ENCODE data around the gene GIGYF2. TPM values are rescaled to one million over a fixed set of nuclear protein-coding genes. Genes with fewer than 3 reads are reported as not detected.

The GIGYF2 gene
- total RNA-seq, 2 donors from 2014 or later, result 91.5 to 101 TPM

- ATAC-seq, result peak in 1 of 2 donors; percentile 53
- Mint-ChIP-seq H3K36me3 (peaks cover 21% of the 10 kb centered on the region), H3K27ac (peak overlapping the region; percentile 38 to 43)
These were observed 50.9 kb downstream of the GIGYF2 start for GRCh38 chr2:232748038-232748437.

GRCh38 chr2:232749331-232749730 is 52.2 kb downstream of the GIGYF2 start:
- no peaks in the 10 kb centered on the region for H3K9me3 Mint-ChIP-seq
- H3K36me3 Mint-ChIP-seq, result peaks cover 21% of the 10 kb centered on the region
- no peak for ATAC-seq
- H3K4me1 Mint-ChIP-seq (ENCODE audit: low read depth in 2 of 2), result peaks cover 12 to 26% of the 10 kb centered on the region in 2 donors
- H3K27me3 Mint-ChIP-seq, result no peaks in the 10 kb centered on the region
- no peak overlapping the region for H3K4me3 Mint-ChIP-seq
- no peak for DNase-seq (ENCODE audit: low spot score)
- peak overlapping the region in 1 of 2 donors; percentile 1 for H3K27ac Mint-ChIP-seq

More at GRCh38 chr2:232748038-232748437, 50.9 kb downstream of the GIGYF2 start:
- H3K4me1 Mint-ChIP-seq (ENCODE audit: low read depth in 2 of 2), result peaks cover 16 to 30% of the 10 kb centered on the region in 2 donors
- H3K9me3 Mint-ChIP-seq, result no peaks in the 10 kb centered on the region
- no peak overlapping the region for H3K4me3 Mint-ChIP-seq
- DNase-seq (ENCODE audit: low spot score), result no peak
- no peaks in the 10 kb centered on the region for H3K27me3 Mint-ChIP-seq

GRCh38 chr2:232750135-232750671 is 53.1 kb downstream of the GIGYF2 start:
- Mint-ChIP-seq H3K4me1 (ENCODE audit: low read depth in 2 of 2) (peaks cover 9 to 21% of the 10 kb centered on the region in 2 donors), H3K27ac (no peak overlapping the region), H3K9me3 (no peaks in the 10 kb centered on the region), H3K27me3 (no peaks in the 10 kb centered on the region), H3K36me3 (peaks cover 21% of the 10 kb centered on the region), H3K4me3 (no peak overlapping the region)
- ATAC-seq, result no peak
- DNase-seq (ENCODE audit: low spot score), result no peak

- ATAC-seq (peak in 1 of 2 donors; percentile 64), DNase-seq (ENCODE audit: low spot score) (no peak)
- H3K36me3 Mint-ChIP-seq, result peaks cover 13% of the 10 kb centered on the region
- no peaks in the 10 kb centered on the region for H3K9me3 Mint-ChIP-seq
- H3K4me1 Mint-ChIP-seq (ENCODE audit: low read depth in 2 of 2), result peaks cover 11 to 24% of the 10 kb centered on the region in 2 donors
- peak overlapping the region; percentile 29 to 65 for H3K27ac Mint-ChIP-seq
- no peaks in the 10 kb centered on the region for H3K27me3 Mint-ChIP-seq
- no peak overlapping the region for H3K4me3 Mint-ChIP-seq
These were observed 60.8 kb downstream of the GIGYF2 start for GRCh38 chr2:232757905-232758304.

- no peak for ATAC-seq
- H3K27ac Mint-ChIP-seq, result no peak overlapping the region
- no peak for DNase-seq (ENCODE audit: low spot score)
- H3K4me1 Mint-ChIP-seq (ENCODE audit: low read depth in 2 of 2), result peaks cover 11 to 15% of the 10 kb centered on the region in 2 donors
- no peak overlapping the region for H3K4me3 Mint-ChIP-seq
- no peaks in the 10 kb centered on the region for H3K27me3 Mint-ChIP-seq
- H3K9me3 Mint-ChIP-seq, result no peaks in the 10 kb centered on the region
- peaks cover 6% of the 10 kb centered on the region for H3K36me3 Mint-ChIP-seq
These were observed 64.3 kb downstream of the GIGYF2 start for GRCh38 chr2:232761301-232761907.

GRCh38 chr2:232767866-232768265 is 70.7 kb downstream of the GIGYF2 start:
- DNase-seq (ENCODE audit: low spot score), result no peak
- Mint-ChIP-seq H3K4me1 (ENCODE audit: low read depth in 2 of 2) (peaks cover 11% of the 10 kb centered on the region in 2 donors), H3K4me3 (no peak overlapping the region), H3K27ac (no peak overlapping the region), H3K36me3 (peaks cover 17% of the 10 kb centered on the region), H3K27me3 (no peaks in the 10 kb centered on the region), H3K9me3 (no peaks in the 10 kb centered on the region)
- ATAC-seq, result no peak

GRCh38 chr2:232770207-232770606 is 73.1 kb downstream of the GIGYF2 start:
- Mint-ChIP-seq H3K27ac (no peak overlapping the region), H3K4me3 (no peak overlapping the region), H3K36me3 (peaks cover 24% of the 10 kb centered on the region), H3K9me3 (no peaks in the 10 kb centered on the region), H3K27me3 (no peaks in the 10 kb centered on the region), H3K4me1 (ENCODE audit: low read depth in 2 of 2) (peaks cover 9 to 22% of the 10 kb centered on the region in 2 donors)
- no peak for DNase-seq (ENCODE audit: low spot score)
- ATAC-seq, result no peak

- DNase-seq (ENCODE audit: low spot score) (no peak), ATAC-seq (no peak)
- H3K36me3 Mint-ChIP-seq, result peaks cover 24% of the 10 kb centered on the region
- peaks cover 9 to 22% of the 10 kb centered on the region in 2 donors for H3K4me1 Mint-ChIP-seq (ENCODE audit: low read depth in 2 of 2)
- peak overlapping the region; percentile 65 for H3K4me3 Mint-ChIP-seq
- no peaks in the 10 kb centered on the region for H3K27me3 Mint-ChIP-seq
- peak overlapping the region; percentile 12 to 41 for H3K27ac Mint-ChIP-seq
- H3K9me3 Mint-ChIP-seq, result no peaks in the 10 kb centered on the region
These were observed 74.7 kb downstream of the GIGYF2 start for GRCh38 chr2:232771870-232772269.

- Mint-ChIP-seq H3K4me1 (ENCODE audit: low read depth in 2 of 2) (peaks cover 9 to 22% of the 10 kb centered on the region in 2 donors), H3K27ac (peak overlapping the region; percentile 12 to 41), H3K4me3 (peak overlapping the region; percentile 65), H3K36me3 (peaks cover 24% of the 10 kb centered on the region), H3K27me3 (no peaks in the 10 kb centered on the region), H3K9me3 (no peaks in the 10 kb centered on the region)
- ATAC-seq (peak in 1 of 2 donors; percentile 83), DNase-seq (ENCODE audit: low spot score) (no peak)
These were observed 75.4 kb downstream of the GIGYF2 start for GRCh38 chr2:232772531-232772930.

- Mint-ChIP-seq H3K36me3 (peaks cover 18% of the 10 kb centered on the region), H3K4me3 (no peak overlapping the region)
- no peak for DNase-seq (ENCODE audit: low spot score)
These were observed 76.7 kb downstream of the GIGYF2 start for GRCh38 chr2:232773815-232774214.

GRCh38 chr2:232776435-232776834 is 79.3 kb downstream of the GIGYF2 start, which contains the start of gene KCNJ13:
TSS of gene KCNJ13 (minus strand) at chr2:232776565. CDS start at chr2:232771362, 5,203 bp downstream.
- Mint-ChIP-seq H3K36me3 (peaks cover 11% of the 10 kb centered on the region), H3K9me3 (no peaks in the 10 kb centered on the region), H3K27me3 (no peaks in the 10 kb centered on the region), H3K27ac (no peak within 1 kb of the TSS), H3K4me3 (no peak within 1 kb of the TSS), H3K4me1 (ENCODE audit: low read depth in 2 of 2) (peaks cover 10 to 23% of the 10 kb centered on the region in 2 donors)
- no peak for ATAC-seq
- no peak for DNase-seq (ENCODE audit: low spot score)

More at GRCh38 chr2:232773815-232774214, 76.7 kb downstream of the GIGYF2 start:
- no peaks in the 10 kb centered on the region for H3K27me3 Mint-ChIP-seq
- H3K27ac Mint-ChIP-seq, result peak overlapping the region in 1 of 2 donors; percentile 40
- peak in 1 of 2 donors; percentile 76 for ATAC-seq
- no peaks in the 10 kb centered on the region for H3K9me3 Mint-ChIP-seq
- peaks cover 9 to 22% of the 10 kb centered on the region in 2 donors for H3K4me1 Mint-ChIP-seq (ENCODE audit: low read depth in 2 of 2)

- Mint-ChIP-seq H3K4me3 (no peak overlapping the region), H3K27ac (no peak overlapping the region), H3K9me3 (no peaks in the 10 kb centered on the region), H3K36me3 (peaks cover 11% of the 10 kb centered on the region), H3K4me1 (ENCODE audit: low read depth in 2 of 2) (peaks cover 12 to 27% of the 10 kb centered on the region in 2 donors), H3K27me3 (no peaks in the 10 kb centered on the region)
- DNase-seq (ENCODE audit: low spot score) (no peak), ATAC-seq (no peak)
These were observed 80.1 kb downstream of the GIGYF2 start for GRCh38 chr2:232777276-232777675.

GRCh38 chr2:232779465-232779864 is 82.3 kb downstream of the GIGYF2 start:
- Mint-ChIP-seq H3K27me3 (no peaks in the 10 kb centered on the region), H3K4me3 (no peak overlapping the region), H3K9me3 (no peaks in the 10 kb centered on the region), H3K36me3 (no peaks in the 10 kb centered on the region), H3K27ac (peak overlapping the region in 1 of 2 donors; percentile 50), H3K4me1 (ENCODE audit: low read depth in 2 of 2) (peaks cover 6 to 17% of the 10 kb centered on the region in 2 donors)
- ATAC-seq, result no peak
- DNase-seq (ENCODE audit: low spot score), result no peak

GRCh38 chr2:232779934-232780333 is 82.8 kb downstream of the GIGYF2 start:
- Mint-ChIP-seq H3K9me3 (no peaks in the 10 kb centered on the region), H3K36me3 (no peaks in the 10 kb centered on the region), H3K27ac (peak overlapping the region in 1 of 2 donors; percentile 50), H3K4me3 (no peak overlapping the region), H3K4me1 (ENCODE audit: low read depth in 2 of 2) (peaks cover 8 to 17% of the 10 kb centered on the region in 2 donors), H3K27me3 (no peaks in the 10 kb centered on the region)
- no peak for ATAC-seq
- no peak for DNase-seq (ENCODE audit: low spot score)

Measured in natural killer cell treated with Interleukin-12 subunit alpha and Interleukin-12 subunit beta and Interleukin-15 and Interleukin-18, amount 100 ng/mL, for 72 hours (primary cell).